HL-60 (cell line): ENCODE data around the gene SDR42E2.

ENCODE experiments used
- CTCF ChIP-seq: IDR thresholded peaks from one replicate; pipeline ENCODE4 v1.5.1; 2011; ENCODE audit warnings: low read length, control low read depth, inconsistent platforms; ENCODE audit not compliant: insufficient read depth
- GABPA ChIP-seq: IDR thresholded peaks from 2 replicates; pipeline ENCODE4 v1.6.1; 2012; ENCODE audit warnings: low read depth
- POLR2AphosphoS5 ChIP-seq: IDR thresholded peaks from 2 replicates; pipeline ENCODE4 v1.6.1; 2012; ENCODE audit warnings: low read depth

DNA sequence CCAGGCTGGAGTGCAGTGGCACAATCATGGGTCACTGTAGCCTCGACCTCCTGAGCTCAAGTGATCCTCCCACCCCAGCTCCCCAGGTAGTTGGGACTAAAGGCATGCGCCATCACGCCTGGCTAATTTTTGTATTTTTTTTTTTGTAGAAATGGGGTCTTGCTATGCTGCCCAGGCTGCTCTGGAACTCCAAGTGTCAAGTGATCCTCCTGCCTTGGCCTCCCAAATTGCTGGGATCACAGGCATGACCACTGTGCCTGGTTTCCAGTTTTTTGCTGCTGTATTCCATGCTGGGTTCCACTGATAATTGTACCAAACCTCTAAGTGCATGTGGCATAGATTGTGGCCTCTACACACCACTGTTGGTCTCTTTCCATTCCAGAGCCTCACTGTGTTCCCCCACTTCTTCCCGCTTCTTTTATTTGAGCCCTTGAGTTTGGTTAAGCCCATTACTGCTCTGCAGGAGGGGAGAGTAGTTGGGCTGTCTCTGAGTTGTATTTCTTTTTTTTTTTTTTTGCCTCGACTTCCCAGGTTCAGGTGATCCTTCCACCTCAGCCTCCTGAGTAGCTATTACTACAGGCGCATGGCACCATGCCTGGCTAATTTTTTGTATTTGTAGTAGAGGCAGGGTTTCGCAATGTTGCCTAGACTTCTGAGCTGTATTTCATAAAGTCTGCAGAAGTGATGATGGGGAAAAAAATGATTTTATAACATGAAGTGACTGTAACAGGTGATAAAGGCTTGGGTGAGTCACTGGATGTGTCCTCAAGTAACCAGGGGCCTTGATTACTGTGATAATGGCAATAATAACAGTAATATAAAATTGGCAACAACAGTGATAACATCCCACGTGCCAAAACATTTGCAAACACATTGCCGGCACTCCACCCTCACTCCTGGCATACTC lies 73.8 kb downstream of the SDR42E2 start:
- TF ChIP-seq CTCF: no peak
- no peak for TF ChIP-seq POLR2AphosphoS5
- no peak for TF ChIP-seq GABPA
